ENCODE results near the gene MISP3.

The MISP3 gene

GRCh38 chr19:14102102-14102696, 29.6 kb downstream of the MISP3 start:
- TF ChIP-seq CTCF (IDR thresholded peaks at IDR 0.05; ENCODE audit: poor library complexity, severe bottlenecking), result no peak
- H3K4me3 ChIP-seq (ENCODE audit: severe bottlenecking), result no peak overlapping the region
- no peak for ATAC-seq (ENCODE audit: low read depth)
- no peaks in the 10 kb centered on the region for H3K4me1 ChIP-seq (ENCODE audit: insufficient read depth, poor library complexity, severe bottlenecking)
- no peak overlapping the region for H3K27ac ChIP-seq (ENCODE audit: poor library complexity, severe bottlenecking)
- DNase-seq (ENCODE audit: low spot score), result no peak
- peaks cover 28% of the 10 kb centered on the region for H3K36me3 ChIP-seq (ENCODE audit: low read depth)
- H3K27me3 ChIP-seq (ENCODE audit: insufficient read depth, poor library complexity, severe bottlenecking), result no peaks in the 10 kb centered on the region
- no peaks in the 10 kb centered on the region for H3K9me3 ChIP-seq (ENCODE audit: severe bottlenecking)

GRCh38 chr19:14102756-14103155, 30.2 kb downstream of the MISP3 start:
- no peak overlapping the region for H3K27ac ChIP-seq (ENCODE audit: poor library complexity, severe bottlenecking)
- no peak for ATAC-seq (ENCODE audit: low read depth)
- peaks cover 28% of the 10 kb centered on the region for H3K36me3 ChIP-seq (ENCODE audit: low read depth)
- H3K9me3 ChIP-seq (ENCODE audit: severe bottlenecking), result no peaks in the 10 kb centered on the region
- H3K4me3 ChIP-seq (ENCODE audit: severe bottlenecking), result no peak overlapping the region
- DNase-seq (ENCODE audit: low spot score), result no peak
- H3K27me3 ChIP-seq (ENCODE audit: insufficient read depth, poor library complexity, severe bottlenecking), result no peaks in the 10 kb centered on the region
- H3K4me1 ChIP-seq (ENCODE audit: insufficient read depth, poor library complexity, severe bottlenecking), result no peaks in the 10 kb centered on the region
- TF ChIP-seq CTCF (IDR thresholded peaks at IDR 0.05; ENCODE audit: poor library complexity, severe bottlenecking), result no peak

DNA sequence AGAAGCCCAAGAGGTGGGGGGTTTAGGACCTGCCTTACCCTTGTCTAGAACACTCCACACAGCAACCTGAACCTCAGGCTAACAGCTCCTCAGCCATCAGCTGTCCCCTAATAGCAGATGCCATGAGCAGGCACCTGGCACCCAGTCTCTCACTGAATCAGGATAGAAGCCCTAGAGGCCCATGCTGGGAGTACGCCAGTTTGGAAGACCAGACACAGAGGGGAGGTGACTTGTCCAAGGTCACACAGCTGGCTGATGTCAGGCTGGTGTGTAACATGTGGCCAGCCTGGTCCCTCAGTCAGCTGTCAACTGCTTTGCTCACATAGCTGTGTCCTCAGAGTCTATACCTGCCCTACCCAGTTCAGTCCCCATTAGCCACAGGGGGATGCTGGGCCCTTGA, 30.7 kb downstream of the MISP3 start:
- DNase-seq (ENCODE audit: low spot score), result no peak
- H3K36me3 ChIP-seq (ENCODE audit: low read depth), result peaks cover 28% of the 10 kb centered on the region
- H3K4me3 ChIP-seq (ENCODE audit: severe bottlenecking), result no peak overlapping the region
- no peaks in the 10 kb centered on the region for H3K27me3 ChIP-seq (ENCODE audit: insufficient read depth, poor library complexity, severe bottlenecking)
- H3K27ac ChIP-seq (ENCODE audit: poor library complexity, severe bottlenecking), result no peak overlapping the region
- no peak for TF ChIP-seq CTCF (IDR thresholded peaks at IDR 0.05; ENCODE audit: poor library complexity, severe bottlenecking)
- H3K4me1 ChIP-seq (ENCODE audit: insufficient read depth, poor library complexity, severe bottlenecking), result no peaks in the 10 kb centered on the region
- ATAC-seq (ENCODE audit: low read depth), result no peak
- H3K9me3 ChIP-seq (ENCODE audit: severe bottlenecking), result no peaks in the 10 kb centered on the region

GRCh38 chr19:14105680-14106079, 33.1 kb downstream of the MISP3 start:
- ATAC-seq (ENCODE audit: low read depth), result no peak
- Histone ChIP-seq H3K4me3 (ENCODE audit: severe bottlenecking) (no peak overlapping the region), H3K4me1 (ENCODE audit: insufficient read depth, poor library complexity, severe bottlenecking) (no peaks in the 10 kb centered on the region), H3K36me3 (ENCODE audit: low read depth) (peaks cover 24% of the 10 kb centered on the region), H3K27me3 (ENCODE audit: insufficient read depth, poor library complexity, severe bottlenecking) (no peaks in the 10 kb centered on the region), H3K9me3 (ENCODE audit: severe bottlenecking) (no peaks in the 10 kb centered on the region), H3K27ac (ENCODE audit: poor library complexity, severe bottlenecking) (no peak overlapping the region)
- no peak for DNase-seq (ENCODE audit: low spot score)
- no peak for TF ChIP-seq CTCF (IDR thresholded peaks at IDR 0.05; ENCODE audit: poor library complexity, severe bottlenecking)

GRCh38 chr19:14106840-14107239, 34.3 kb downstream of the MISP3 start:
- Histone ChIP-seq H3K4me1 (ENCODE audit: insufficient read depth, poor library complexity, severe bottlenecking) (no peaks in the 10 kb centered on the region), H3K27me3 (ENCODE audit: insufficient read depth, poor library complexity, severe bottlenecking) (no peaks in the 10 kb centered on the region), H3K36me3 (ENCODE audit: low read depth) (peaks cover 16% of the 10 kb centered on the region), H3K4me3 (ENCODE audit: severe bottlenecking) (no peak overlapping the region), H3K27ac (ENCODE audit: poor library complexity, severe bottlenecking) (no peak overlapping the region), H3K9me3 (ENCODE audit: severe bottlenecking) (no peaks in the 10 kb centered on the region)
- no peak for TF ChIP-seq CTCF (IDR thresholded peaks at IDR 0.05; ENCODE audit: poor library complexity, severe bottlenecking)
- no peak for DNase-seq (ENCODE audit: low spot score)
- no peak for ATAC-seq (ENCODE audit: low read depth)
